Retinal pigment epithelial cell (primary cell): Measurements from ENCODE around the gene HOXD12.
A peak's percentile ranks its signal among the peaks of the same experiment; 100 is the strongest.

Experiments used
- DNase-seq: peaks from one replicate; pipeline ENCODE4 v3.0.0-alpha.2; 2010; ENCODE audit warnings: low read depth
- H3K4me3 ChIP-seq: 2 replicates; pipeline ENCODE4 v1.5.1; 2011; ENCODE audit warnings: mild to moderate bottlenecking, low read length, control low read depth, moderate library complexity
- CTCF ChIP-seq: conservative IDR thresholded peaks from 2 replicates; pipeline ENCODE4 v1.5.1; 2011; ENCODE audit warnings: low read depth, low read length, control low read depth, inconsistent platforms

Gene HOXD12

GRCh38 chr2:176124947-176125771 is 25.6 kb downstream of the HOXD12 start:
- no peak for TF ChIP-seq CTCF
- DNase-seq, result no peak
- no peak overlapping the region for H3K4me3 ChIP-seq

- no peak overlapping the region for H3K4me3 ChIP-seq
- no peak for DNase-seq
- TF ChIP-seq CTCF, result no peak
Observed at GRCh38 chr2:176125772-176126054, 26.1 kb downstream of the HOXD12 start.

- peak; percentile 75 for TF ChIP-seq CTCF
- no peak overlapping the region for H3K4me3 ChIP-seq
- no peak for DNase-seq
Observed at GRCh38 chr2:176126929-176127773, 27.6 kb downstream of the HOXD12 start.

GRCh38 chr2:176127774-176128072 is 28.1 kb downstream of the HOXD12 start:
- no peak for DNase-seq
- H3K4me3 ChIP-seq, result no peak overlapping the region
- no peak for TF ChIP-seq CTCF

GRCh38 chr2:176128172-176128981 is 28.8 kb downstream of the HOXD12 start:
- no peak for DNase-seq
- TF ChIP-seq CTCF, result no peak
- no peak overlapping the region for H3K4me3 ChIP-seq

GRCh38 chr2:176128982-176129796 is 29.6 kb downstream of the HOXD12 start, which contains the start of gene HOXD8:
Gene HOXD8, plus strand, starts transcription at chr2:176129705. Its CDS starts 662 bp downstream, at chr2:176130367.
- DNase-seq, result no peak
- no peak for TF ChIP-seq CTCF
- H3K4me3 ChIP-seq, result no peak within 1 kb of the TSS
